ENCODE data around the gene ANAPC5.
"Not testable (repeated sequence)": the region's sequence is repeated elsewhere in the genome, so short reads cannot be mapped to it uniquely, and the experiment has no call there.

Gene ANAPC5

GRCh38 chr12:121325922-121326396 lies 26.3 kb downstream of the ANAPC5 start:
- DNase-seq (ENCODE audit: low spot score) = no peak
- CTCF ChIA-PET = interaction anchor here (0.6 kb wide), 1 partner anchor 804 kb away, joined by 4 read pairs; no protein-coding TSS in a partner anchor
- no peak for TF ChIP-seq CTCF (conservative IDR thresholded peaks at IDR 0.05; ENCODE audit: low read depth)
- H3K27ac ChIP-seq = no peak overlapping the region; the same call in 1 of the 2 replicates
- POLR2A ChIA-PET (ENCODE audit: low non-redundant PET) = no interaction called here

DNA sequence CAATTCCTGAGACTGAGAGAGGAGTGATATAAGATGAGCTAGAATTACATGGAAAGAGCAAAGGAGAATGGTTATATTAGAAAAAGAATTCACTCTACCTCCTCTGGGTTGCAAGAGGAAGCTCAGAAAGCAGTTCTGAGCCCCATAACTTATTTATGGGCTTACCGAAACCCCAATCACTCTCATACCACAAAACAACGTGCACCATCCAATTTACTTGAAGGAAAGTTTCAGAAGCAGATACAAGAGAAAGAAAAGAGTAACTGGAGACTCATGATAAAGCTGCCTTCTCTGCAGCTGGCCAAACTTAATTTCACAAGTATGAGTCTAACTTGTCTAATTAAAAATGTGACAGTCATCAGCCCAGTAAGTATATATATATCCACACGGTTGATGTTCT lies 28.3 kb downstream of the ANAPC5 start:
- DNase-seq (ENCODE audit: low spot score) = no peak
- no peak for TF ChIP-seq CTCF (conservative IDR thresholded peaks at IDR 0.05; ENCODE audit: low read depth)
- POLR2A ChIA-PET (ENCODE audit: low non-redundant PET) = no interaction called here
- CTCF ChIA-PET = interaction anchor here (0.7 kb wide), 1 partner anchor 11 kb away, joined by 4 read pairs; no protein-coding TSS in a partner anchor
- no peak overlapping the region for H3K27ac ChIP-seq

DNA sequence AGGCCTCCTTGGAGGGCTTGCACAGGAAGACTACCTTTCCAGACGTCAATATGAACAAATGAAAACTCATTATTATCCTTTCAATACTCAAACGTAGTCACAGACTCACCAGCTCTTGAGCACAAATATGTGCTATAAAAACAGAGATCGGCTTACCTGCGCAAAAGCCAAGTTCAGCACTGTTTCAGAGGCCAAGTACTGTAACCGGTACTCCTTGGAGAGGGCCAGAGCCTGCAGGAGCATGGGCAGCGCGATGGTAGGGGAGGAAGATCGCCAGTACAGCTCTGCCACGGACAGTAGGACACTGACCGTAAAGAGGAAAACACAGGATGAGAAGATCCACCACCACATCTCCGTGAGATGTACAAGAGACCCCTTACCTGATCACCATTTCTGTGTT lies 34.1 kb downstream of the ANAPC5 start:
- ChIA-PET POLR2A (ENCODE audit: low non-redundant PET) (interaction anchor here (0.6 kb wide), 1 partner anchor 34 kb away, joined by 3 read pairs; the partner anchor contains the start of gene ANAPC5), CTCF (interaction anchor here (1.1 kb wide), 1 partner anchor 17 kb away, joined by 4 read pairs; no protein-coding TSS in a partner anchor)
- H3K27ac ChIP-seq = no peak overlapping the region
- DNase-seq (ENCODE audit: low spot score) = no peak
- no peak for TF ChIP-seq CTCF (conservative IDR thresholded peaks at IDR 0.05; ENCODE audit: low read depth)

- no peak overlapping the region for H3K27ac ChIP-seq
- no peak for DNase-seq (ENCODE audit: low spot score)
- TF ChIP-seq CTCF (conservative IDR thresholded peaks at IDR 0.05; ENCODE audit: low read depth) = no peak
- ChIA-PET POLR2A (ENCODE audit: low non-redundant PET) (no interaction called here), CTCF (no interaction called here)
Observed at GRCh38 chr12:121314431-121314830, 37.8 kb downstream of the ANAPC5 start.

DNA sequence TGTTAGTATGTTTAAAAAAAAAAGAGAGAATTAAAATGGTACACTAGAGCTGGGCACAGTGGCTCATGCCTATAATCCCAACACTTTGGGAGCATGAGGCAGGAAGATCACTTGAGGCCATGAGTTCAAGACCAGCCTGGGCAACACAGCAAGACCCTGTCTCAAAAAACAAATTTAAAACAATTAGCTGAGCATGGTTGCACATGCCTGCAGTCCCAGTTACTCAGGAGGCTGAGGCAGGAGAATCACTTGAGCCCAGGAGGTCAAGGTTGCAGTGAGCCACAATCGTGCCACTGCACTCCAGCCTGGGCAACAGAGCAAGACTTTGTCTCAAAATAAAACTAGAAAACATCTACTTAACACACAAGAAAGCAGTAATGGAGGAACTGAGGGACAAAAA lies 42.0 kb downstream of the ANAPC5 start:
- H3K27ac ChIP-seq; POLR2A ChIA-PET (ENCODE audit: low non-redundant PET); CTCF ChIA-PET; DNase-seq (ENCODE audit: low spot score): not testable (repeated sequence)

GRCh38 chr12:121307397-121307796 lies 44.8 kb downstream of the ANAPC5 start:
- POLR2A ChIA-PET (ENCODE audit: low non-redundant PET); H3K27ac ChIP-seq; DNase-seq (ENCODE audit: low spot score): not testable (repeated sequence)
- CTCF ChIA-PET = interaction anchor here (0.5 to 0.6 kb wide), 2 partner anchors 22 to 159 kb away, joined by 3 read pairs; no protein-coding TSS in a partner anchor

- no peak for TF ChIP-seq CTCF (conservative IDR thresholded peaks at IDR 0.05; ENCODE audit: low read depth)
- no peak for DNase-seq (ENCODE audit: low spot score)
- ChIA-PET CTCF (no interaction called here), POLR2A (ENCODE audit: low non-redundant PET) (no interaction called here)
- no peak overlapping the region for H3K27ac ChIP-seq
Observed at GRCh38 chr12:121304306-121304705, 47.9 kb downstream of the ANAPC5 start.

DNA sequence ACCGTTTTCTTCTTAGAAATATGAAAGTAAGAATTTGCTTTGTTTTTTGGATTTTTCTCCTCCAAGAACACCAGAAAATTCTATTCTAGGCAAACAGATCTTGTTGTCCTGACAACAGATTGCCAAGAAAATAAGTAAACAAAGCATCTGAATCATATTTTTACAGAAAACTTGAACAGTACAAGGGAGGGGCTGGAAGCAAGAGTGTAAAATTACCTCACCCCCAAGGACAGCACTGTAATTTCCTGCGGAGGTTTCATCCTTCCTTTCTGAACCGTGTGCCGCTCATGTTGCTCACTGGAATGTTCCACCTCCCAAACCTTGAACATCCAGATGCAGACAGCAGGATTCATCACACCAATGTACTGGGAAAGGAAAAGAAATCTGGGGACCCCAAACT lies 50.3 kb downstream of the ANAPC5 start:
- POLR2A ChIA-PET (ENCODE audit: low non-redundant PET) = no interaction called here
- no peak for TF ChIP-seq CTCF (conservative IDR thresholded peaks at IDR 0.05; ENCODE audit: low read depth)
- H3K27ac ChIP-seq = no peak overlapping the region
- CTCF ChIA-PET = no interaction called here
- DNase-seq (ENCODE audit: low spot score) = no peak
